Fibroblast of villous mesenchyme (primary cell): ENCODE results near the gene FGD6. TPM values are rescaled to one million over a fixed set of nuclear protein-coding genes. Genes with fewer than 3 reads are reported as not detected.
"Not testable (repeated sequence)": the region's sequence is repeated elsewhere in the genome, so short reads cannot be mapped to it uniquely, and the experiment has no call there.

ENCODE experiments used
- DNase-seq: peaks from one replicate; pipeline ENCODE4 v3.0.0-alpha.2; 2010; ENCODE audit warnings: low read depth
- H3K4me3 ChIP-seq: 2 replicates; pipeline ENCODE4 v1.5.1; 2011; ENCODE audit warnings: low read depth, mild to moderate bottlenecking, low read length
- CTCF ChIP-seq: IDR thresholded peaks from 2 replicates; pipeline ENCODE4 v1.5.1; 2012; ENCODE audit warnings: low read depth, mild to moderate bottlenecking, low read length; ENCODE audit not compliant: insufficient read depth
- total RNA-seq: library from RNA; depleted of rRNA; stranded (reverse); fragments of >200 nt; gene quantifications from 2 replicates; pipeline ENCODE4 v1.2.3, GENCODE V29; 2012

Gene FGD6
- total RNA-seq, 1 donor, result 18.1 TPM

- no peak overlapping the region for H3K4me3 ChIP-seq
- DNase-seq, result no peak
- no peak for TF ChIP-seq CTCF
Observed at GRCh38 chr12:95243497-95244183, 26.4 kb upstream of the FGD6 start.

GRCh38 chr12:95241761-95242506 lies 24.7 kb upstream of the FGD6 start:
- no peak for TF ChIP-seq CTCF
- no peak overlapping the region for H3K4me3 ChIP-seq
- no peak for DNase-seq

GRCh38 chr12:95241138-95241537 lies 23.9 kb upstream of the FGD6 start:
- not testable (repeated sequence) for H3K4me3 ChIP-seq, DNase-seq

- no peak overlapping the region for H3K4me3 ChIP-seq
- no peak for DNase-seq
- no peak for TF ChIP-seq CTCF
Observed at GRCh38 chr12:95240556-95240955, 23.3 kb upstream of the FGD6 start.

- H3K4me3 ChIP-seq, DNase-seq: not testable (repeated sequence)
Observed at GRCh38 chr12:95239835-95240234, 22.6 kb upstream of the FGD6 start.

GRCh38 chr12:95239216-95239615 lies 21.9 kb upstream of the FGD6 start:
- no peak for DNase-seq
- no peak for TF ChIP-seq CTCF
- no peak overlapping the region for H3K4me3 ChIP-seq

GRCh38 chr12:95238150-95238549 lies 20.9 kb upstream of the FGD6 start:
- no peak for DNase-seq
- no peak overlapping the region for H3K4me3 ChIP-seq
- TF ChIP-seq CTCF, result no peak

- DNase-seq, result peak; percentile 86
- no peak for TF ChIP-seq CTCF
- no peak overlapping the region for H3K4me3 ChIP-seq
Observed at GRCh38 chr12:95237315-95237714, 20.0 kb upstream of the FGD6 start.

- not testable (repeated sequence) for DNase-seq, H3K4me3 ChIP-seq
Observed at GRCh38 chr12:95235621-95236020, 18.4 kb upstream of the FGD6 start.

- H3K4me3 ChIP-seq, DNase-seq: not testable (repeated sequence)
Observed at GRCh38 chr12:95234187-95234586, 16.9 kb upstream of the FGD6 start.
